ENCODE data around the gene ACTR2.
A peak's percentile ranks its signal among the peaks of the same experiment; 100 is the strongest.

Gene ACTR2

DNA sequence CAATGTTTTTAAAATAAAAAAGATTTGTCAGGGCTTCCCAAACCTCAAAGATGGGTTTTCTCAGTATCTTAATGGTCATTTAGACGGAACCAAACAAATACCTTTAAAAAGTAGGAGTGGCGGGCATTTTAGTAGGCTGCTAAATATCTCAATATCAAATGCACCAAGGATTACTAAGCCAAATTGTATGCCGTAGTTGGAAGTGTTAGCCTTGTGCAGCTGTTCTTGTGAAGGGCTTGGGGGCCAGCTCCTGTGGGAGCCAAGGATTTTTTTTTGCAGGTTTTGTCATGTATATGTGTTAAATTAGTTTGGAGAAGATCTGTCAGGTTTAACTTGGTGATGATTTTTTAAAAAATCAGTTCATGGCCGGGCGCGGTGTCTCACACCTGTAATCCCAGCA is 52.1 kb downstream of the ACTR2 start:
- DNase-seq (ENCODE audit: low spot score): no peak

DNA sequence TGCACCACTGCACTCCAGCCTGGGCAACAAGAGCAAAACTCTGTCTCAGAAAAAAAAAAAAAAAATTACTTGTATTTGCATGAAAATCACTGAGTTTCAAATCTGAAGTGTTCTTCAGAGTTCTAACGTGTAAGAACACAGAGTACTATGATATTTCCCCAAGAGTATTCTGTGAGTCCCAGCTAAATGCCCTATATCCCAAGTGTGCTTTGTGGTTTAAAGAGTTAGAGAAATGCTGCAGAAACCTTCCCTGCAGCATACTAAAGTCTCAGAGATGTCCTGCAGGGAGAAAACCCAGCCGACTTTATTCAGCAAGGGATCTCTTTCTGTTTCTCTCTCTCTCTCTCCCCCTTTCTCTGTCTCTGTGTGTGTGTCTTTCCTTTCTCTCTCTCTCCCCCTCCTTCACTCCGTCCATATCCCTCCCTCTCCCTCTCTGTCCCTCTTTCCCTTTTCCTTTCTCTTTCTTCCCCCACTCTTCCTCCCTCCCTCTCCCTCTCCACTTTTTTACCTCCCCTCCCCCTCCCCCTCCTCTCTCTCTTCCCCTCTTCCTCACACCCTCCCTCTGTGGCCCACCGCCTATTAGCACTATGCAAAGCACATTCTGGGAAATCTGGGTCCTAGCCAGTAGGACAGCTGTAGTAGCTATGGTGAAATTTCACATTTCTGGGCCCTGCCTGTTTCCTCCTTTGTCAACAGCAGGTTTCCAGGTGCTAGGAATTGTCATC is 54.2 kb downstream of the ACTR2 start:
- DNase-seq (ENCODE audit: low spot score): no peak

DNA sequence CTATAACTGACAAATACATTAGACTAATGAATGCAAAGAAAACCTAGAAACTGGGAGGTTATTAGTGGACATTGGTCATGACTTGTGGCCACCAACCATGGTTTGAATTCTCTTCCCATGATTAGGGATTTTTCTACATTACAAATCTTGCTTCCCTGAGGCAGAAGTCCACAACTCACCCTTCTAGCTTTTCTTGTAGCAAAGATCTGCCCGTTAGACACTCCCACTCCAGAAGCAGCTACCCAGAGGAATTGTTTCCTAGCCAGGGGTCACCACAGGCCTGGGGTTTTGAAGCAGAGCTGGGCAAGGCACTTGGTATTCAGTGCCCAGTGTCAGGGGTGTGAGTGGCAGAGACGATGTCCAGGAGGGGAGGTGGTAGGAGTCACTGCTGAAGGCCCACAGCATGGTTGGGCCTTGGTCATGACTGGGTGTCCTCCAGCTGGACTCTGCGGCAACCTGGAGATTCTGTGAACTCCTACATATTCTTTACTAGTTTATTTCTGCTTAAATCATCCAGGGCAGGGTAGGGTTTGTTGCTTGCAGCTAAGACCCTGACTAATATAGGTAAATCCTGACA is 54.9 kb downstream of the ACTR2 start:
- no peak for DNase-seq (ENCODE audit: low spot score)

DNA sequence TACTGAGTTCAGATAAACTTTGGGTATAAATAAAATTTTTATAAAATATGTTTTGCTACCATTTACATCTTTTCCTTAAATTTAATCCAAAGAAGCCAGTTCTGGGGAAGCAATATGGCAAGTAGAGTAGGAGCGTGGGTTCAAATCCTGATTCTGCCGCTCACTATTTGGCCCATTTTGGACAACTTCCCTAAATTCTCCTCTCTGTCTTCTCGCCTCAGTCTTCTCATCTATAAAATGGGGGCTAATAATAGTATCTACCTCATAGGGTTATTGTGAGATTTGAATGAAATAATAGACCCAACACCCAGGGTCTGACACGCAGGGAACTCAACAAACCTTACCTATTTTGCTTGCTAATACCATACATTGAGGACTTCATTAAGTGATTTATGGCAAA is 59.7 kb downstream of the ACTR2 start:
- no peak for DNase-seq (ENCODE audit: low spot score)

DNA sequence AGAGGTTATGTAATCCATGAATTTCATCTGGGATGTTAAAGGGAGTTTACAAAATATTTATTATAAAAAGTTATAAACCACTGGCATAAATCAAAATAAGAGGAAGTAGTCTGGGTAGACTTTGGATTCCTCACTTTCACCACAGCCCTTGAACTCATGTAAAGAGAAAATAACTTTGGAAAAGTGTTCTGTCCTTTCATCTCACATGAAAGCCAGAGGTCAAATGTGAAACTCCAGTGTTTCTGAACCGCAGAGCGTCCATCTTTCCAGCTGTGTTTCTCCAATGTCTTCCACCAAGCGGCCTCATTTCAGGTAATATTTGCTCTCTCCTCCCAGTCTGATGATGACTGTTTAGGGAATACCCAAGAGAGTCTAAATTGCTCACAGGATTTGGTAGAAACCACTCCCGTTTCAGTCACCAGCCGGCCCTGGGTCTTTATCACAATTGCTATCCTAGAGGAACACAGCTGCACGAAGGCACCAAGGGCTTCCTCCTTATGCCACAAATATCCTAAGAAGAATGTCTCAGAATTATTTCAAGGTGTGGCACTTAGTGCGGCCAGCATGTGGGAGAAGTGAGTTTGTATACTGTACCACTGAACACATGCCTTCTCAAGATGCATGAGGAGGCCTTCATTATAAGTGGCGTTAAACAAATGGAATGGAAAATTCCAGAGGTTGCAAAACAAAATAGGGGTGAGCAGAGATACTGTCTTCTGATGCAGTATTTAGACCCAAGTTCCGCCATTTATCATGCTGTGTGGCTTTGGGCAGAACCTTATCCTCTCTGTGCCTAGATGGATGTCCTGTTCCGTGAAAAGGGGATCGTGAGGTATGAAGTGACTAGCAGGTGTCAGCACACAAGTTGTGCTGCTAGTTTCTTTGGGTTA is 63.8 kb downstream of the ACTR2 start:
- no peak for DNase-seq (ENCODE audit: low spot score)

DNA sequence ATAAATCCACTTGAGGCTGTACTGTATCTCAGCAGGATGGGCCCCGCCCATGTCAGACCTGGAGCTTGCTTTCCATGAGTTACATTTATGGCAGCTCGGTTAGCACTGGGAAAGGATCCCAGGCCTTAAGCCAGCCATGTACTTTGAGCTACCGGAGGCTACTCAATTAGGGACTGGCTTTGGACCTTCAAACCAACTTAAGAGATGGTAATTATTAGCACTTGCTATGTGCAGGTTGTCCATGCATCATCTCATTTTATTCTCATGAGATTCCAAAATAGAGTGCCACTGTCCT is 64.4 kb downstream of the ACTR2 start:
- no peak for DNase-seq (ENCODE audit: low spot score)

DNA sequence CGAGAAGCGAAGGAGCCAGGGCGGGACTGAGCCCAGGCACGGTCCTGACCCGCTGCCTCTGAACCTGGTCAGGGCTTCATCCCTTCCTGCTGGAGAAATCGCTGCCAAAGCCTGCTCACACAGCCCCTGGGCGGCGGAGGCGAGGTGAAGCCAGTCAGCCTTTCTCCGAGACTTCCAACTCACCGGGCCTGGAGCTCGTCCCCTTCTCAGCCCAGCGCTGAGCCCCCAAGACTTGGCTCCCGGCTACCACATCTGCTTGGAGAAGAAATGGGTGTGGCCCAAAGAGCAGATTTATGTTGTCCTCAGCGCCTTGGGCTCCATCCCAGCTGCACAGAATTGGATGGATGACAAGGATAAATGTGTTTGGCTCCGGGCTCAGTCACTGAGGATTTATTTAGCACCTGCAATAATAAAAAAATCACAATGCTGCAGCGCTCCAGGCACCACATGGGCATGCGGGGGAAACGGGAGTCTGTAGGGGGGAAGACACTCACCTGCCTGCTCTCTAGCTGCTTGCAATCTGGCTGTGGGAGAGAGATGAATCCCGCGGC is 64.9 kb downstream of the ACTR2 start:
- DNase-seq (ENCODE audit: low spot score): no peak

DNA sequence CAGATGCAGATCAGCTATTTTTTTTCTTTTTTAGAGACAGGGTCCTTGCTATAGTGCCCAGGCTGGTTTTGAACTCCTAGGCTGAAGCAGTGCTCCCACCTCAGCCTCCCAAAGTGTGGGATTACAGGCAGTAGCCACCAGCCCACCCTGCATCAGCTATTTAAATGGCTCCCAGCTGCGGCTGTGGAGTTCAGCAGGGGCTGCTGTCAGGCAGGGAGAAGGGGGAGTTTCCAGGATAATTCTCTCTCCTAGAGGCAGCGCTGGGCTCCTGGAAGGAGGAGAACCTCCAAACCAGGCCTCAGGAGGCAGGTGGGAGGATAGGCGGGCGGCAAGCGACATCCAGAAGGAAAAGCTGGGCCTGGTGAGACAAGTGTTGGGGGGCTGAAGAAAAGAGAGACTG is 65.7 kb downstream of the ACTR2 start:
- no peak for DNase-seq (ENCODE audit: low spot score)

DNA sequence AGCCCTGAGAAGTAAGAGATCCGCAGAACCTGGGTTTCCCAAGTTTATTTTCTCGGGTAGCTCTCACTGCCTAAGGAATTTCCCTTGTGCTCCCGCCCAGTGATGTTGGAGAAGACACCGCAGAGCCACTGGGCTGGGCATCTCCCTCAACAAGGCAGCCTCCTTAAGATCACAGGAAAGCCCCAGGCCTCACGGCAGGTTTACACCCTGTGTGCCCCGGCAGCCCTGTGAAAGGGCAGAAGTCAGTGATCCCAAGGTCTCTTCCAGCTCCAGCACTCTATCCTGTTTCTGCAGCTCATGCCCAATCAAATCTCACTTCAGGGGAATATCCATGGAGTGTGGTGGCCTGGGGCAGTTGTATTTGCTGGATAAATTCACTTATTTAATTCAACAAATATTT is 66.5 kb downstream of the ACTR2 start:
- no peak for DNase-seq (ENCODE audit: low spot score)

DNA sequence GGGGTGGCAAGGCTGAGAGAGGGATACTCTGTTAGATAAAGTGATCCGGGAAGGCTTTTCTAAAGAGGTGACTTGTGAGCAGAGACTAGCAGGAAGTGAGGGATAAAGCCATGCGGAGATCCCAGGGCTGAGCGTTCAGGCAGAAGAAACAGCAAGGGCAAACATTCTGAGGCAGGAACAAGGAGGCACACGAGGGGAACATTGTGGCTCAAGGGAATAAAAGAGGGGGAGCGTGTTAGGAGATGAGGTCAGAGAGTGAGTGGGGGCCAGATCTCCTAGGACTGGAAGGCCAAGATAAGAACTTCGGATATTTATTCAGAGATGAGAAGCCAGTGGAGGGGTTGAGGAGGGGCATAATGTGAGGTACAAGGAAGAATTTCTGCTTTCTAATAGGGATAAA is 67.1 kb downstream of the ACTR2 start:
- DNase-seq (ENCODE audit: low spot score): no peak

DNA sequence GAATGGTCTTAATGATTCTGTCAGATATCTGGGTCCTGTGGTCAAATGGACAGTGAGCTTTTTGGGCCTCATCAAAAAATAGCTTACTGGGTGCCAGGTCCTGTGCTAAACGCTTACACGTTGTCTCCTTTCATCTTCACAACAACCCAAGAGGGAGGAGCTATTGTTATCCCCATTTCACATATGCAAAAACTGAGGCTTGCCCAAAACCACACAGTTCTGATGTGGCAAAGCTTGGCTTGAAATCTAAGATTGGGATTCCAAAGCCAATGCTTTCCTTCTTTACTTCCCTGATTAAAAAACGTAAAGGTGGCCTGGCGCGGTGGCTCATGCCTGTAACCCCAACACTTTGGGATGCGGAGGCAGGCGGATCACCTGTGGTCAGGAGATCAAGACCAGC is 69.3 kb downstream of the ACTR2 start:
- DNase-seq (ENCODE audit: low spot score): no peak

DNA sequence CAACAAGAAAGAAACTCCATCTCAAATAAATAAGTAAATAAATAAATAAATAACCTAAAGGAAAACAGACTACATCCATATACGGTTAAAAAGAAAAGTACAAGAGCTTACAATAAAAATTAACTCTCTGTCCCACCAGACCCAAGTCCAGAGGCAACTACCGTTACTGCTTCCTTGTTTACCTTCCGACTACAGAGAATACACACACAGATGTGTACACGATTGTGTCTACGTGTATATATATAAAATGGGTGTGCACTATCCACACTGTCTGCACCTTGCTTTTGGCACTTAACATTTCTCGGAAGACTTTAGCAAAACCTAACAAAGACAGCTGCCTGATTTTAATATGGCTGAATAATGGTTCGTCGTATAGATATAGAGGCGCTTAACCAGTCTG is 69.9 kb downstream of the ACTR2 start:
- DNase-seq (ENCODE audit: low spot score): no peak

DNA sequence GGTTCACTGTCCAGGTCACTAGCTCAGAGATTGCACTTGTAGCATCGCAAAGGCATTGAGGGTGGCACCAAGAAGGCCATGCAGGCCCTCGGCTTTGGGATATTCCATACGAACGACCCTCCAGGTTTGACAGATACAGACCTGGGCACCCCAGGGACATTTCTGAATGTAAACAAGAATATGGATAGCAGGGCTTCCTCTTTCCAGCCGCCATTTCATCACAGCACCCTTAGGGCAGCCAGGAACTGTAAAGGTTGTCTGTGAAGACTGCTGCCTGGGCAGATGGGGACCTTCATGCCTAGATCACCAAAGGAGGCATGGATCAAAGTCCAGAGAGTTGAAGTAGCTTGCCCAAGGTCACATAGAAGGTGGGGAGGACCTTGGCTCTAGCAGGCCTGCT is 70.5 kb downstream of the ACTR2 start:
- no peak for DNase-seq (ENCODE audit: low spot score)

DNA sequence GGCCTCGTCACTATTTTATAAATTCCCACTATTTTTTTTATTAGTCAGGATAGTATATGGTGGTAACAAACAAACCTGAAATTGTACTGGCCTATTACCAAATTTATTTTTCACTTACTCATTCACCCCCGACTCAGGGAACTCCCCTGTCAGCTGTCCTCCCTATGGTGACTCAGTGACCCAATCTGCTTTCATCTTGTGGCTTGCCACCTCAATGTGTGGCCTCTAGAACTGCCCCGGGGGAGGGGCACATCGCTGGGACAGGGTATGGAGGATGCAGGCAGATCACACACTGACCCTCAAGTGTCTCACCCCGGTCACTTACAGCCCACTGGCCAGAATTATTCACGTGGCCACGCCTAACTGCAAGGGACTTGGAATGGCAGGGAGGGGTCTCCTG is 71.6 kb downstream of the ACTR2 start:
- DNase-seq (ENCODE audit: low spot score): peak; percentile 70

DNA sequence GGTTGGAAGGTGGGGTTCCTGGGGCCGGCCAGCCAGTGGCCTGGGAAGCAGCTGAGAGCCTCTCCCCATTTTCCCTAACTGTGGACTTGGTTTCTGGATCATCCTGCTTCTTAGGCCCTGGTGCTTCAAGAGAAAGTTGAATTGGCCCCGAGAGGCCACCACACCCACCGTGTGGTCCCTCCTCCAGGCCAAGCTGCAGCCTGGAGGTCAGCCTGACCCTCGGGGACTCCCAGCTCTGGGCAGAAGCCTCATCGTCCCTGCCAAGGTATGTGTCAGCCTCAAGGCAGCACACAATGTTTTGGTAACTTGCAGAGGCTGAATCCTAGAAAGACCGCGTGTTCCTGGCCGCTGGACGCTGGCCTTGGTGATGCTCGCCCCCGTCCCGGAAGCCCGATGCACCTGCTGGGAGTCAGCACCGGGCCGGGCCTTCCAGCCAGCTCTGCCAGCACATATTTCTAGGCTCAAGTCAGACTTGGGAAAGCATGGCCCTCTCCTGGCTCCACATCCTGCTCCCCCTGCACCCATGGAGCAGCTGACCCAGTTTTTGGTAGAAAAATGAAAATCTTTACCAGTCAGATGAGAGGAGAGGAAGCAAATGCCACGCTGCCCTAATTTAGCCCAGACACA is 72.6 kb downstream of the ACTR2 start:
- DNase-seq (ENCODE audit: low spot score): peak; percentile 72

DNA sequence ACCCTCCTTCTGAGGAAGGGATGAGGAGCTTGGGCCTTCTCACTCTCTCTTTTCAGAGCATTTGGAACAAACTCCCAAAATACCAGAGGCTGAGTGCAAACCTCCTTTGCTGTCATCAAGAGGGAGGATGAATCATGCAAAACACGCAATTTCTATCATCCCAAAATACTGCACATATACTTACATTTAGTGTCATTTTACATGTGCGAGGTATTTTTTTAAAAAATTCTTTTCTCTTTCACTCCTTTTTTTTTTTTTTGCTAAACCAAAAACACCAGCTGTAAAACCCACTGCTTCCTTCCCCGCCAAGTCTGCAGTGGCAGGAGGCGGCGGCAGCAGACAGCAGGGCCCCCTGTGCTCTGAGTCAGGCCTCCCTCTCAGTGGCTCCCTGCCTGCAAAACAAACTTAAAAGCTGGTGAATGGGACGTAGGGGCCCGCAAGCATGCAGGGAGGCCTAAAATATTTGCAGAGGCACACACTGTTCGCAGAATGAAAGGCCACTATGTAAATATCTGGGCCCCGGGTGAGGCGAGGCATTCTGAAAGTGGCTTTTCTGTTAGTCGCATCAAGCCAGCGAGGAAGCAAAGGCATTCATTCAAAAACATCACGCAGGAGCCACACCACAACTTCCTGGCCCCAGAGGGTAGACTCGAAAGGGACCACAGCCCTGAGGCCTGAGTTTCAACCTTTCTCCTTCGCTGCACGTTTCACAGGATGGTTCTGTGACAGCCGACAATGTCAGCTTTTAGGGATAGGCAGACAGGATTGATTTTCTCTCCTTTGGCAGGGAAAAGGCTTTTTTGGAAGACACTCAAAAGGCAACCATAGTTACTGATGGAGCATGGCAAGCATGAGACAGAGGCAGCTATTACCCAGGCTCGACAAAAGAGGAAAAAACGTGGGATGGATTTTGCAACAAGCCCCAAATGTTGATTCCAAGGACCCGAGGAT is 73.4 kb downstream of the ACTR2 start:
- peak; percentile 90 for DNase-seq (ENCODE audit: low spot score)

DNA sequence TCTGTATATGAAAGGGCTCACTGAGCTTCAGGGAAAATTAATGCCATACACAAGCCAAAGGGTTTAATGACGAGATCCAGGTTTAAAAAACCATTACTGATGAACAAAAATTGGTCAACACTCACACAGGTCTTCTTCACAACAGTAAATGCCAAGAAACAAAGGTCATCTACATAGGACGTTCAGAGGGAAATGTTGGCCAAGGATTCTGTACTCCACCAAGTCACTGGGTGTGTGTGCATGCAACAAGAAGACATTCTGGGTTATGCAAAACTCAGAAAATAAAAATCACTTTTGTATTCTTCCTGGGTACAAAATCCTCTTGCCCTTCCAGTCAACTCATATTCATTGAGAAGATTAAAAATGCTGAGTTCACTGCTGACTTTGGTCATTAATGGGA is 78.3 kb downstream of the ACTR2 start:
- no peak for DNase-seq (ENCODE audit: low spot score)

DNA sequence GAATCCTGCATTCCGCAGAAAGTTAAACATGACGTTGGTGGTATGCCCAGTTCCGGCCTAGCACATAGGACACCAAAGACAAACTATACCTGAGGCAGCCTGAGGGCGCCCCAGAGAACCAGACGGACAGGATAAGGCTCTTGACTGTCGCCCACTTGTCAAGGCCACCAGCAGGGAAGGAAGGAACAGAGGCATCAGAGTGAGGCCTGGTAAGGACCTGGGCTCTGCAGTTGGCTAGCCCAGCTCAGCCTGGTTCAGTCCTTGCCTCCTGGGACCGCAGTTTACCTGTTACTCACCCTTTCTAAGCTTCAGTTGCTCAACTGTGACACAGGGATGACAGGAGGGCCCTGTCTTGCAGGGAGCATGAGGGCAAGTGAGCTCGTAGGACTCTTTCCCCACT is 82.1 kb downstream of the ACTR2 start:
- DNase-seq (ENCODE audit: low spot score): no peak

DNA sequence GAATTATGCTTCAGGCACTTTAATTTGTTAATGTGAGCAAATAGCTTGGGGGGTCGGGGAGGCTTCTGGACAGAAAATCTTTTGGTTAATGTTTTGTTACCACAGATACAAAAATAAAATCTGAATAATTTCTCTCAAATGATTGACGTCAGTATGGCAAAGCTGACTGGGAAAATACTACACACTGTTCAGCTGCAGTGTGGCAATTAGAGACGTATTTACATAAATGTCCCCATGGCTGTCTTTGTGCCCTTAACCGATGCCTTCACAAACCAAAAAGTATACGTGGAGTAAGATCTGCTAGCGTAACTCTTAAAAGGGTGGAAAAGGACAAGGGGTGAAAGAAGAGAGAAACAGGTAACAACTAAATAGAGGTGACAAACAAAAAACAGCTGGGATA is 83.4 kb downstream of the ACTR2 start:
- DNase-seq (ENCODE audit: low spot score): no peak

DNA sequence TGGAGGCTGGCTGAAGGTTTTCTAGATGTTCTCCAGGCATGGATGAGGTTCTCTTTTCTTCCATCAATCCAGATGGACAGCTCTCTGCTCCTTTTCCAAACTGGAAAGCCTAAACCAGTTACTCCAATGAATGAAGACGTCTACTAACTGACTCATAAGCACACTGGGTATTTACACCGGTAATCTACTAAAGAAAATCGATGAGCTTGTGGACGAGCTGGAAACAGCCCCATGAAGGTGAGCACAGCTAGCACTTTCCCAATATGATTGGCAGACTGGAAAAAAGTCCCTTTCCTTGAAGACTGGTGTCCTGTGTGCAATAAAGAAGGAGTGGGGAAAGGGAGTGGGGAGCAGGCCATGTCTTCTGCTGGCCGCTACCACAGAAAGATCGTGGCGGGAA is 84.0 kb downstream of the ACTR2 start:
- DNase-seq (ENCODE audit: low spot score): no peak

DNA sequence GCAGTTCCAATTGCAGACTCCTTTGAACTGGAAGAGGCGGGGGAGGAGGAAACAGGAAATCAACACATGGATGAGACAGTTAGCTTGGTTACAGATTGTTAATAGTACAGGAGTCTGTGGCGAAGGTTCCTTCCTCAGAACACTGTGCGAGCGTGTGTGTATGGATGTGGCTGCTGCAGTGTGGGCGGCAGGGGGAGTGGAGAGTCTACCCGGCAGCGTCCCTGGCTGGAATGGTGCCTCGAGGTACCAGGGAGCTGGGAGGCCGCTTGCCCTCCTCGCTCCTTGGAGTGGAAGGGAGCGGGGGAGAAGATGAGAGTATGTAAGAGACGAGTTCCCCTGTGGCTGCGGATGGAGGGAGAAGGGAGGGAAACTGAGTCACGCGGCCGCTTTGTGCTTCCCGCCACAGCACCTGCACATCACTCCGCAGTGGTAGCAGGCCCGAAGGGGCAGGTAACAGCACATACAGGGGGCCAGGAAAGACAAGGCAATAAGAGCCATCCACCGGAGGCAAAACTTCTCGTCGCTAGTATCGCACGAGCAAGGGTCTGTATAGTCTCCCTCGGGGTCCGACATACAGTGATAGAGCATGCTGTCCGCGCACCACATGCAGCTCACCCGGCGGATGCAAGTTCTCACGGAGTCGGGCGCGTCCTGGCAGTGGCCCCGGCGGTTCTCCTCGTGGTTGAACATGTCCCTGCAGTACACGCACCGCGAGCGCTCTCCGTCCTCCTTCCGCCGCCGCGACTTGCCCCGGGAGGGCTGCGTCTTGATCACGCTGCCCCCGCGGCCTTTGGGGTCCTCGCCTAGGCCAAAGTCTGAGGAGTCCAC is 85.7 kb downstream of the ACTR2 start:
- no peak for DNase-seq (ENCODE audit: low spot score)
